Loucy (cell line): ENCODE data around the gene RND3.

Source experiments
- H2AFZ ChIP-seq: fragments of 200-600 bp; sonication (generic); 2 replicates; pipeline ENCODE4 v1.6.0; 2016; ENCODE audit warnings: antibody characterized with exemption, mild to moderate bottlenecking, low read length, moderate library complexity
- H3F3A ChIP-seq: fragments of 200-600 bp; 2 replicates; pipeline ENCODE4 v1.6.0; 2016; ENCODE audit warnings: antibody characterized with exemption, low read depth, mild to moderate bottlenecking
- H3K27me3 ChIP-seq: fragments of 200-600 bp; sonication (generic); 2 replicates; pipeline ENCODE4 v1.6.1; 2014; ENCODE audit warnings: low read length, mild to moderate bottlenecking; ENCODE audit not compliant: insufficient read depth, poor library complexity, severe bottlenecking
- H3K36me3 ChIP-seq: fragments of 200-600 bp; sonication (generic); 2 replicates; pipeline ENCODE4 v1.6.1; 2016; ENCODE audit warnings: low read length; ENCODE audit not compliant: insufficient read depth
- H3K4me1 ChIP-seq: fragments of 200-600 bp; sonication (generic); 2 replicates; pipeline ENCODE4 v1.5.1; 2014; ENCODE audit warnings: low read length, mild to moderate bottlenecking; ENCODE audit not compliant: insufficient read depth, poor library complexity, severe bottlenecking
- H3K4me2 ChIP-seq: fragments of 200-600 bp; sonication (generic); 2 replicates; pipeline ENCODE4 v1.6.0; 2014; ENCODE audit warnings: antibody characterized with exemption, low read length, low read depth, mild to moderate bottlenecking; ENCODE audit not compliant: poor library complexity, severe bottlenecking
- H3K4me3 ChIP-seq: fragments of 200-600 bp; sonication (generic); 2 replicates; pipeline ENCODE4 v1.5.1; 2014; ENCODE audit warnings: low read length, mild to moderate bottlenecking, mixed read lengths; ENCODE audit not compliant: poor library complexity, severe bottlenecking
- H3K79me2 ChIP-seq: fragments of 200-600 bp; sonication (generic); 2 replicates; pipeline ENCODE4 v1.6.1; 2014; ENCODE audit warnings: low read length; ENCODE audit not compliant: insufficient read depth
- H3K9ac ChIP-seq: fragments of 200-600 bp; sonication (generic); 2 replicates; pipeline ENCODE4 v1.6.0; 2014; ENCODE audit warnings: mild to moderate bottlenecking, low read depth, low read length, moderate library complexity; ENCODE audit not compliant: poor library complexity, severe bottlenecking
- H3K9me2 ChIP-seq: fragments of 200-600 bp; sonication (generic); replicated peaks from 2 replicates; pipeline ENCODE4 v1.6.1; 2016; ENCODE audit warnings: low read depth, low read length, mixed read lengths
- H3K9me3 ChIP-seq: fragments of 200-600 bp; sonication (generic); 2 replicates; pipeline ENCODE4 v1.6.1; 2014; ENCODE audit warnings: mild to moderate bottlenecking, antibody characterized with exemption, low read length, low read depth; ENCODE audit not compliant: insufficient read depth
- H4K20me1 ChIP-seq: fragments of 200-600 bp; sonication (generic); 2 replicates; pipeline ENCODE4 v1.6.0; 2014; ENCODE audit warnings: antibody characterized with exemption, low read length, mild to moderate bottlenecking; ENCODE audit not compliant: insufficient read depth, poor library complexity, severe bottlenecking
- EZH2phosphoT487 ChIP-seq: fragments of 200-600 bp; IDR thresholded peaks from 2 replicates; pipeline ENCODE4 v1.6.1; 2018; ENCODE audit warnings: antibody characterized with exemption, mild to moderate bottlenecking, moderate library complexity, borderline replicate concordance
- TF ChIP-seq, protein P1 (sequence below): fragments of 200-600 bp; sonication (generic); conservative IDR thresholded peaks from 2 replicates; pipeline ENCODE4 v1.5.1; 2014; ENCODE audit warnings: mild to moderate bottlenecking, antibody characterized with exemption, low read length

RND3 gene

DNA sequence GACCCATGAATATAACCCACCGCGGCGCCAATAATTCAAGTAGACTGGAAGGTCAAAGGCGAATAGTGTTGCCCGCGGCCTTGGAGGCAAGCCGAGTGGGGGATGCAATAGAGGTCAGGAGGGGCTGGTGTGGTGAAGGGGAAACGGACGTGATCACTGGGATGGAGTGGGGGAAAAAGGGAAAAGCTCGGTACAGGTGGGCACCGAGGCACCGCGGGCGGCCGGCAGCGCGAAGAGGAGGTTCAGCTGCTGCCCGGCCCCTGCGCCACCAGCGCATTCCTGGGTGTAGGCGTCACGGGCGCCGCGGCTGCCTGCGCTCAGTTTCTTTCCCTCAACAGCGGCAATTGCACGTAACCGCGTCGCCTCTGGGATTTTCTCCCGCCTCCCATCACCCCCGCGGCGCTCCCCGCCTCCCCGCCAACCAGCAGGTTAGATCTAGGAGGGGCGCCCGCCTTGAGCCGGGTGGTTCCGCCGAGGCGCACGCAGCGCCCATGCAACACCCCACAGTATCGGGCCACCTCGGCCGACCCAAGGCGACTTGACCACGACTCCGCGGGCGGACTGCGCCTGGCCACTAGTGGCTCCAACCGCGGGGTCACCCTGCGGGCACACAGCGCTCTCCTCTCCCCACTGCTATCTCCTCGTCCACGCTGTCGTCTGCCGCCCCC, 1.5 kb downstream of the RND3 start:
- no peaks in the 10 kb centered on the region for H3F3A ChIP-seq
- H3K79me2 ChIP-seq, result no peaks in the 10 kb centered on the region
- H3K9me2 ChIP-seq, result no peaks in the 10 kb centered on the region
- H3K4me3 ChIP-seq, result no peak overlapping the region
- H3K27me3 ChIP-seq, result no peaks in the 10 kb centered on the region
- H3K9ac ChIP-seq, result no peak overlapping the region
- no peak overlapping the region for H3K4me2 ChIP-seq
- H3K4me1 ChIP-seq, result no peaks in the 10 kb centered on the region
- H3K36me3 ChIP-seq, result no peaks in the 10 kb centered on the region
- no peaks in the 10 kb centered on the region for H3K9me3 ChIP-seq
- TF ChIP-seq EZH2phosphoT487, result no peak
- TF ChIP-seq, protein P1, sequence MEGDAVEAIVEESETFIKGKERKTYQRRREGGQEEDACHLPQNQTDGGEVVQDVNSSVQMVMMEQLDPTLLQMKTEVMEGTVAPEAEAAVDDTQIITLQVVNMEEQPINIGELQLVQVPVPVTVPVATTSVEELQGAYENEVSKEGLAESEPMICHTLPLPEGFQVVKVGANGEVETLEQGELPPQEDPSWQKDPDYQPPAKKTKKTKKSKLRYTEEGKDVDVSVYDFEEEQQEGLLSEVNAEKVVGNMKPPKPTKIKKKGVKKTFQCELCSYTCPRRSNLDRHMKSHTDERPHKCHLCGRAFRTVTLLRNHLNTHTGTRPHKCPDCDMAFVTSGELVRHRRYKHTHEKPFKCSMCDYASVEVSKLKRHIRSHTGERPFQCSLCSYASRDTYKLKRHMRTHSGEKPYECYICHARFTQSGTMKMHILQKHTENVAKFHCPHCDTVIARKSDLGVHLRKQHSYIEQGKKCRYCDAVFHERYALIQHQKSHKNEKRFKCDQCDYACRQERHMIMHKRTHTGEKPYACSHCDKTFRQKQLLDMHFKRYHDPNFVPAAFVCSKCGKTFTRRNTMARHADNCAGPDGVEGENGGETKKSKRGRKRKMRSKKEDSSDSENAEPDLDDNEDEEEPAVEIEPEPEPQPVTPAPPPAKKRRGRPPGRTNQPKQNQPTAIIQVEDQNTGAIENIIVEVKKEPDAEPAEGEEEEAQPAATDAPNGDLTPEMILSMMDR, result no peak
- no peak overlapping the region for H2AFZ ChIP-seq
- no peaks in the 10 kb centered on the region for H4K20me1 ChIP-seq

DNA sequence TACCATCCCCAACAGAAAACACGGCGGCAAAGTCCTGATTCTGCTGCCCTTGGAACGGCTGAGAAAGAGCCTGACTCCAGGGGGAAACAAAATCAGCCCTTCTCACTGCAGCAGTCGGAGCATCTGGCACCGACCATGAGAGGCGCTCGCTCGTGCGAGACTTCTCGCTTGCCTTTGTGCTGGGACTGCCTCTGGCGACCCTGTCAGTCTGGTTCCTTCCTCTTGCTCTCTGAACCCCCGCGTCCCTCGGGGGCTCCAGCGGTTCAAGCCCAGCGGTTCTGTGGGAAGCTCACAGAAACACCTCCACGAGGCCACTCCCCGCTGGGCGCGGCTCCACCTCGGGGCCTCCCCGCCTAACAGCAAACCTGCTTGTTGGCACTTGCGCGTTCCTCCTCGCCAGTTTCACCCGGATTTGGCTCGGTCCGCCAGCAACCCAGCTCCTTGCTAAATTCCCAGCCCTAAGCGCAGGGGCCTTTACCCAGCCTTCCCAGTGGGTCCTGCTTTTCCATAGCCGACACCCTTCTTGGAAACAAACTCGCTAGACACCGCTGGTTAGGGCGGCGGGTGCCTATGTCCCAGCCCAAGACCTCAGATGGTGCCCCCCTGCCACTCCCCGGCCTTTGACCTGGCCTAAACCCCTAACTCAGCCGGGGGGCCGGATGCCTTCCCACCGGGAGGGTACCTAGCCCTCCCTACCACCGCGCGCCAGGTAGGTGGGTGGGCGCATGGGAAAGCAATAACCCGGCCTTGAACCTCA, 2.2 kb downstream of the RND3 start:
- Histone ChIP-seq H3K79me2 (no peaks in the 10 kb centered on the region), H4K20me1 (no peaks in the 10 kb centered on the region), H3K4me1 (no peaks in the 10 kb centered on the region), H3K4me2 (no peak overlapping the region), H3K36me3 (no peaks in the 10 kb centered on the region), H3K9me3 (no peaks in the 10 kb centered on the region), H3K9ac (no peak overlapping the region), H3F3A (no peaks in the 10 kb centered on the region), H2AFZ (no peak overlapping the region), H3K4me3 (no peak overlapping the region), H3K27me3 (no peaks in the 10 kb centered on the region), H3K9me2 (no peaks in the 10 kb centered on the region)
- TF ChIP-seq, protein P1, result no peak
- TF ChIP-seq EZH2phosphoT487, result no peak

DNA sequence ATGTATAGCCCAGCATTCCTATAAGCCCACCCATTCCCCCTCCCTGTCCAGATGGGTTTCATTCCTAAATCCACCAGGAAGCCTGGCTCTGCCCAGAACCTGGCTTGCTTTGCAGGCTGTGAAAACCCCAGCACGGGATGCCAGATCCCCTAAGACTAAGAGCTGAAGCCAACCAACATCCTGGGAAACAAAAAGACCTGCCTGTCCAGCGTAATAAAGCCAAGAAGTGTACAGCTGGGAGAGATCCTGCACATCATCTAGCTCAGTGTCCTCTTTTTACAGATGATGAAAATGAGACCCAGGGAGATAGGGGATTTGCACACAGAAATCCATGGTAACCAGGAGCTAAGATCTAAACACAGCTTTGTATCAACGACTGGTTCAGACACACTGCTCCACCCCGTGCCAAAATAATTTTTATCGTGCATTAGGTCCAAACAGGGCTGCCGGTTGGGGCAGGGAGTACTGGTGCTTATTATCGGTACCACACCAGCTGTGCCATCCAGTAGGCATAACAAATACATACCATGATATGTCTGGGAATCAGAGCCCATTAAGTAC, 2.9 kb downstream of the RND3 start:
- TF ChIP-seq, protein P1, result no peak
- no peak for TF ChIP-seq EZH2phosphoT487
- no peaks in the 10 kb centered on the region for H3K9me2 ChIP-seq
- no peaks in the 10 kb centered on the region for H3K9me3 ChIP-seq
- no peaks in the 10 kb centered on the region for H4K20me1 ChIP-seq
- no peaks in the 10 kb centered on the region for H3K79me2 ChIP-seq
- no peak overlapping the region for H3K4me3 ChIP-seq
- no peak overlapping the region for H3K4me2 ChIP-seq
- no peak overlapping the region for H3K9ac ChIP-seq
- H3K4me1 ChIP-seq, result no peaks in the 10 kb centered on the region
- H3K27me3 ChIP-seq, result no peaks in the 10 kb centered on the region
- no peaks in the 10 kb centered on the region for H3K36me3 ChIP-seq
- H2AFZ ChIP-seq, result no peak overlapping the region
- H3F3A ChIP-seq, result no peaks in the 10 kb centered on the region
